HG02884 (cell line): ENCODE measurements around the gene PPP4R3A.
"Not testable (repeated sequence)": the region's sequence is repeated elsewhere in the genome, so short reads cannot be mapped to it uniquely, and the experiment has no call there.

Experiments
- ATAC-seq: cut with Tn5 transposase; IDR thresholded peaks from one replicate; pipeline ENCODE4 v1.9.1; 2021; ENCODE audit warnings: mild to moderate bottlenecking, moderate library complexity; ENCODE audit not compliant: unreplicated experiment

Gene PPP4R3A

DNA sequence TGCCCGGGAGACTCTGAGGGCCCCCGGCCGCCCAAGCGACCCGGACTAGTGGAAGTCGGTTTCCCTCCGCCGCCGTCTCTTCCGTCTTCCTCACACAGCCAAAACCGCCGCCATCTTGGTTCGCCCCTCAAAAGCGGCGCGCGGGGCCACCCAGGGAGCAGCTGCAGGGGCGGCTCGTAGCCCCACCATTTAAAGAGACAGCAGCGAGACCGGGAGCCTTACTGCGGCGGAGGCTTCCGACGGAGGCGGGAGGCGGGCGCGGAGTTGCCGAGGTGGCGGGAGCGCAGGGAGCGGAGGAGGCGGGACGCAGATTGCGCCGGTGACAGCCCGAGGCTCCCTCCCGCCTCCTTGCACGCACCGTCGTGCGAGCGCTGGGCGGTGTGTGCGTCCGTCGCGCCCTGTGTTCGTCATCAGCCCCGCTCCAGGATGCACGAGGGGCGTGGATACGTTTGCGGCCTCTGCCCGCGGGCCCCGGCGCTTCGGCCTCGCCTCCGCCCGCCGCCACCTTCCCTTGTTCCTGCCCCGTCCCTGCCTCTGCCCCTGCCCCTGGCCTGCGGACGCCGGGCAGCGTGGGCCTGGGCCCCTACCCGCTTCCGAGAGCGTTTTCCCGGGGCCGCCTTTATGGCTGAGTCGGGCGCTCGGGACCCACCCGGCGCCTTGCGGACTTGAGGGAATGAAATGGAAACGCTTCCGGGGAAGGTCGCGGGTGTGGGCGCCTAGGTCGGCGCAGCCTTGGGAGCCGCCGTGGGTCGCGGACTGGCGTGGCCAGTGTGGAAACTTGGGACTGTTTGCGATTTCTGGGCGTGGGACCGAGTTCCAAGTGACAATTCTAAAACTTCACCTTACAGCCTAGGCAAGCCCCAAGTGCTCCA, at the start of gene PPP4R3A:
Gene PPP4R3A (minus strand): TSS at position 140 of the 872 bp plus-strand sequence. CDS start 663 bp downstream, outside the sequence.
- ATAC-seq, result peak; percentile 72

DNA sequence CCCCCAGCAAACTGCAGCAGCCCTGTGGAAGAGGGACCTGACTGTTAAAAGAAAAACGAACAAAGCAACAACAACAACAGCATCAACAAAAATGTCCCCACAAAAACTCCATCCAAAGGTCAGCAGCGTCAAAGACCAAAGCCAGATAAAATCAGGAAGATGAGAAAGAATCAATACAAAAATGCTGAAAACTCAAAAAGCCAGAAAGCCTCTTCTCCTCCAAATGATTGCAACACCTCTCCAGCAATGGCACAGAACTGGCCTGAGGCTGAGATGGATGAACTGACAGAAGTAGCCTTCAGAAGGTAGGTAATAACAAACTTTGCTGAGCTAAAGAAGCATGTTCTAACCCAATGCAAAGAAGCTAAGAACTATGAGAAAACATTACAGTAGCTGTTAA, 45.4 kb upstream of the PPP4R3A start:
- ATAC-seq, result no peak

DNA sequence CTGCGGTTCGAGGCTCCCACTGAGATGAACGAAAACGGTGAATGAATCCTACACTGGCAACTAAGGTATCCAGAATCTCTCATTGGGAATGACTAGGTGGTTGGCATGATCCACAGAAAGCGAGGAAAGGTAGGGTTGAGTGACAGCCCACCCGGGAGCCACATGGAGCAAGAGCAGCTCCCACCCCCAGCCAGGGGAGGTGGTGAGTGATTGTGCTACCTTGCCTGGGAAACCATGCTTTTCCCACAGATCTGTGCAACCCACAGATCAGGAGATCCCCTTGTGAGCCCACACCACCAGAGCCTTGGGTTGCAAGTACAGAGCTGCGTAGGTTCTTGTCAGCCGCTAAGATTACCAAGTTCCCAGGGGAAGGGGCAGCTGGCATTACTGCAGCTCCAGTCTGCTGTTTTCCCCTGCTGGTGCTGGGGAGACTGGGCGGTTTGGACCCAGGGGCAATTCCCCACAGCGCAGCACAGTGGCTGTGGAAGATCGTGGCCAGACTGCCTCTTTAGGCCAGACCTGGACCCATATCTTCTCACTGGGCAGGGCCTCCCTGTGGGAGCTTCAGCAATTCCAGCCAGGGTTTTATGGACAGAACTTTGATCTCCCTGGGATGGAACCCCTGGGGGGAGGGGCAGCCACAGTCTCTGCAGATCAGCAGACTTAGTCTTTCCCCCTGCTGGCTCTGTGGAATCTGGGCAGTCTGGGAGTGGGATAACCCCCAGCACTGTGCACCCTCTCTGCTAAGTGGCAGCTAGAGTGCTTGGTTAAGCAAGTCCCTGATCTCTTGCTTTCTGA, 44.6 kb upstream of the PPP4R3A start:
- no peak for ATAC-seq

DNA sequence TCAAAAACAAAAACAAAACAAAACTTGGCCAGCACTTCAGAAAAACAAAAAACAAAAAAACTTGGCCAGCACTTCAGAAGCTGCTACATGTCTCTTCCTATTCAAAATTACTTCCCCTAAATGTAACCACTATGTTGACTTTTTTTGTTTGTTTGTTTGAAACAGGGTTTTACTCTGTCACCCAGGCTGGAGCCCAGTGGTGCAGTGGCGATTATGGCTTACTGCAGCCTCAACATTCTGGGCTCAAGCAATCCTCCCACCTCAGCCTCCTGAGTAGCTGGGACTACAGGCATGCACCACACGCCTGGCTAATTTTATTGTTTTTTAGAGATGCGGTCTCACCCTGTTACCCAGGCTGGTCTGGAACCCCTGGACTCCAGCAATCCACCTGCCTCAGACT, 38.0 kb upstream of the PPP4R3A start:
- no peak for ATAC-seq

DNA sequence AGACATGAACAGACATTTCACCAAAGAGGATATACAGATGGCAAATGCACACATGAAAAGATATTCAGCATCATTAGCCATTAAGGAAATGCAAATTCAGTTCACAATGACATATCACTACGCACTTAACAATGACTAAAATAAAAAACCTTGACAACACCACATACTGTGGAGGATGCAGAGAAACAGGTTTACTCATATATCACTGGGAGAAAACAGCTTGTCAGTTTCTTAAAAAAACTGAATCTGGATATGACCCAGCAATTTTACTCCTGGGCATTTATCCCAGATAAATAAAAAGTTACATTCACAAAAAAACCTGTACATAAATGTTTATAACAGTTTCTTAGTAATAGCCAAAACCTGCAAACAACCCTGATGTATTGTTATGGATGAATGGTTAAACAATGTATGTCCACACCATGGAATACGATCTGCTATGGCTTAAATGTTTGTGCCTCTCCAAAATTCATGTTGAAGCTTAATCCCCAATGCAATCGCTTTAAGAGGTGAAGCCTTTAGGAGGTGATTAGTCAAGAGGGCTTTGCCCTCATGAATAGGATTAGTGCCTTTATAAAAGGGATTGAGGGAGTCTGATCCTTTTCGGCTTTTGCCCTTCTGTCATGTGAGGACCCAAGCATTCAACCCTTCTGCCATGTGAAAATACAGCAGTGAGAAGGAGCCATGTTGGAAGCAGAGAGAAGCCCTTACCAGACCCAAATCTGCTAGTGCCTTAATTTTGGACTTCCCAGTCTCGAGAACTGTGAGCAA, 36.0 kb upstream of the PPP4R3A start:
- ATAC-seq, result no peak

DNA sequence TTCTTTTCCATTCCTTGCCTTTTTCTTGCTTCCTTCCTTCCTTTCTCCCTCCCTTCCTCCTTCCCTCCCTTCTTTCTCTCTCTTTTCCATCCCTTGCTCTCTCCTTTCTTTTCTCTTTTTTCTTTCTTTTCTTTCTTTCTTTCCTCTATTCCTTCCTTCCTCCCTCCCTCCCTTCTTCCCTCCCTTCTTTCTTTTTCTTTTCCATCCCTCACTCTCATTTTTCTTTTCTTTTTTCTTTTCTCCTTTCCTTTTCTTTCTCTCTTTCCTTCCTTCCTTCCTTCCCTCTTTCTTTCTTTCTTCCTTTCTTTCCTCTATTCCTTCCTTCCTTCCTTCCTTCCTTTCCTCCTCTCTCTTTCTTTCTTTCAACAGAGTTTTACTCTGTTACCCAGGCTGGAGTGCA, 35.1 kb upstream of the PPP4R3A start:
- no peak for ATAC-seq

DNA sequence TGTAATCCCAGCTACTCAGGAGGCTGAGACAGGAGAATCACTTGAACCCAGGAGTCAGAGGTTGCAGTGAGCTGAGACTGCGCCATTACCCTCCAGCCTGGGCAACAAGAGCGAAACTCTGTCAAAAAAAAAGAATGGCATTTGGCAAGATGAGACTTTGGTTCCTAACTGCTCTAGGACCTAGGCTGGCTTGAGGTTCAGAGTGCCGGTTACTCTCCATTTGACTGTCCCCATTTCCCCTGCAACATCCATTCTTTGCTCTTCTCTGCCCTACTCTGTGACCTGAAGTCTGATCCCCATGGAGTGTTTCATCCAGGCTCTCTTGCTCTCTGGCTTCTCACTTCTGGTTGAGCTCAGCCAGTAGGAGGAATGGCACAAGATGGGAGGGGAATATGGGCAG, 26.2 kb upstream of the PPP4R3A start:
- ATAC-seq, result no peak

DNA sequence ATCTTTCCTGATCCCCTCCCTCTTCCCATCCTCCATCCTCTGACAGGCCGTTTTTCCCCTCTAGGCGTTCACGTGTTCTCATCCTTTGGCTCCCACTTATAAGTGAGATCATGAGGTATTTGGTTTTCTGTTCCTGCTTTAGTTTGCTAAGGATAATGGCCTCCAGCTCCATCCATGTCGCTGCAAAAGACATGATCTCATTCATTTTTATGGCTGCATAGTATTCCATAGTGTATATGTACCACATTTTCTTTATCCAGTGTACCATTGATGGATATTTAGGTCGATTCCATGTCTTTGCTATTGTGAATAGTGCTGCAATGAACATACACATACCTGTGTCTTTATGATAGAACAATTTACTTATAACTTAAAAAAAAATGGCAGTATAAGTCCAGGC, 23.9 kb upstream of the PPP4R3A start:
- not testable (repeated sequence) for ATAC-seq

DNA sequence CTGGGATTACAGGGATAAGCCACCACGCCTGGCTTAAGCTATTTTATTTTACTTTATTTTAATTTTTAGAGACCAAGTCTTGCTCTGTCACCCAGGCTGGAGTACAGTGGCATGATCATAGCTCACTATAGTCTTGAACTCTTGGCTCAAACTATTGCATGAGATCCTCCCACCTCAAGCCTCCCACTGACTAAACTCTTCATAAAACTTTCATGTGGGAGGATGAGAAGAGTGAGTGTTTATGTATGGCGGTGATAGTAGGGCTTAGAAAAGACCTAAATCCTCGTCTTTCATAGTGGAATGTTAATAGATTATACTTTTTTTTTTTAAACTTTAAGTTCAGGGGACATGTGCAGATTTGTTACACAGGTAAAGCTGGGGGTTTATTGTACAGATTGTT, 23.5 kb upstream of the PPP4R3A start:
- no peak for ATAC-seq

DNA sequence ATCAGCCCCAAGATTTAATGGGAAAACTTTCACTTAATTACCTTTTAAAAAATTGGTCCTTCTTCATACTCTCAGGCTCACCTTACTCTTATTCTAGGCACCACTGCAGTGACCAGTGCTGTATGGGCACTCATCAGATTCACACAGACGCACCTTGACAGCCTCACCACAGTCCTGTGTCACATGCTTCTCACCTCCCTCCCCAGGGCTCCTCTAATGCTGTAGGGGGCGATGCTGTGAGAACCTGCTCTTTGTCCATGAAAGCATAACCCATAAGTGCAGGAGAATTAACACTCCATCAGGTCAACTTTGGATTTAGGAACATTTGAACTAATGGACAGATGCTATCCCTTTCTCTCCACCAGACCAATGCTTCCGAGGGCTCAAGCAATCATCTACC, 13.9 kb upstream of the PPP4R3A start:
- no peak for ATAC-seq

DNA sequence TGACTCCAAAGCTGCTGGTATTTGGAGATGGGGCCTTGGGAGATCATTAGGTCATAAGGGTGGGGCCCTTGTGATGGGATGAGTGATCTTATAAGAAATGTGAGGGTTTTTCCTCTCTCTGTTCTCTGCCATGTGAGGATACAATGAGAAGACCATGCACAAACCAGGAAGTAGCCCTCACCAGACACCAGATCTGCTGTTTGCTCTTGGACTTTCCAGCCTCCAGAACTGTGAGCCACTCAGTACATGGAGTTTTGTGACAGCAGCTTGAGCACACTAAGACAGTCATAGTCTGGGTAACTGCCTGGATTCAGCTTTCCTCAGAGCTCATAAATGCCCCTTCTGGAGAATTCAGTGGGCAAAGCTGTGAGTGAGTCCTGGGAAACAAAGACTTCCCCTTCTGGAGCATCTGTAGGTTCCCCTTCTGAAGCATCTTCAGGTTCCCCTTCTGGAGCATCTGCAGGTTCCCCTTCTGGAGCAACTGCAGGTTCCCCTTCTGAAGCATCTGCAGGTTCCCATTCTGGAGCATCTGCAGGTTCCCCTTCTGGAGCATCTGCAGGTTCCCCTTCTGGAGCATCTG, 11.0 kb upstream of the PPP4R3A start:
- ATAC-seq, result no peak

DNA sequence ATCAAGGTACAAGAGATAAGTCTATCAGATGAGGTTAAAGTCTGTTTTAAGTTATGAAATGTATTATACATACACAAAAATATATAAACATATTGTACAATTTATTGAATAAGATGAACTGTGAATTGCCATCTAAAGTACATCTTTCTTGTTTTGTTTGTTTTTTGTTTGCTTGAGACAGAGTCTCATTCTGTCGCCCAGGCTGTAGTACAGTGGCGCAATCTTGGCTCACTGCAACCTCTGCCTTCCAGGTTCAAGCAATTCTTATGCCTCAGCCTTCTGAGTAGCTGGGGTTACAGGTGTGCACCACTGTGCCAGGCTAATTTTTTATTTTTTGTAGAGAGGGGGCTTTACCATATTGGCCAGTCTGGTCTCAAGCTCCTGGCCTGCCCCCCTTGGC, 10.0 kb upstream of the PPP4R3A start:
- ATAC-seq, result no peak

DNA sequence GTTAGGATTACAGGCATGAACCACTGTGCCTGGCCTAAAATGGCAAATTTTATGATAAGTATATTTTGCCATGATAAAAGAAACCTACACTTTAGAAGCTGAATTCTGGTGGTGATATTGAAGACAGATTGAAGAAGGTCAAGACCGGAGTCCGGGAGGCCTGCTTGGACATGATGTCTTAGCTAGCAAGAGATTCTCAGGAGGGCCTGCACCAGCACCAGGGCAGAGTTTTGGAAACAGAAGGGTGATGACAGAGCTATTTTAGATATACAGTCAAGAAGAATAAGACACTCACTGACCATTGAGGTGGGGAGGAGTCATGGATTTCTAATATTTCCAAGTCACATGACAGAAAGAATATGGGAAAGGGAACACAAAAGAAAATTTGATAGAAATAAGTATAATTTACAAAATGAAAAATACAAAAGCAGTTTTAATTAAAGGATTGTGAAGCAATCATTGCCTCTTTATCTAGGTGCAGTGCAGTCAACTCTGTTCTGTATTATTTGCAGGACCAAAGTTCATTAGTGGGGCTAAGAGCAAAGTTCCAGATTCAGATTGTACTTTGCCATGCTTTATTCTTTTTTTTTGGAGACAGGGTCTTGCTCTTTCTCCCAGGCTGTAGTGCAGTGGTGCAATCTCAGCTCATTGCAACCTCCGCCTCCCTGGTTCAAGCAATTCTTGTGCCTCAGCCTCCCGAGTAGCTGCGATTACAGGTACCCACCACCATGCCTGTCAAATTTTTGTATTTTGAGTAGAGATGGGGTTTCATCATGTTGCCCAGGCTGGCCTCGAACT, 9.3 kb upstream of the PPP4R3A start:
- ATAC-seq, result no peak

DNA sequence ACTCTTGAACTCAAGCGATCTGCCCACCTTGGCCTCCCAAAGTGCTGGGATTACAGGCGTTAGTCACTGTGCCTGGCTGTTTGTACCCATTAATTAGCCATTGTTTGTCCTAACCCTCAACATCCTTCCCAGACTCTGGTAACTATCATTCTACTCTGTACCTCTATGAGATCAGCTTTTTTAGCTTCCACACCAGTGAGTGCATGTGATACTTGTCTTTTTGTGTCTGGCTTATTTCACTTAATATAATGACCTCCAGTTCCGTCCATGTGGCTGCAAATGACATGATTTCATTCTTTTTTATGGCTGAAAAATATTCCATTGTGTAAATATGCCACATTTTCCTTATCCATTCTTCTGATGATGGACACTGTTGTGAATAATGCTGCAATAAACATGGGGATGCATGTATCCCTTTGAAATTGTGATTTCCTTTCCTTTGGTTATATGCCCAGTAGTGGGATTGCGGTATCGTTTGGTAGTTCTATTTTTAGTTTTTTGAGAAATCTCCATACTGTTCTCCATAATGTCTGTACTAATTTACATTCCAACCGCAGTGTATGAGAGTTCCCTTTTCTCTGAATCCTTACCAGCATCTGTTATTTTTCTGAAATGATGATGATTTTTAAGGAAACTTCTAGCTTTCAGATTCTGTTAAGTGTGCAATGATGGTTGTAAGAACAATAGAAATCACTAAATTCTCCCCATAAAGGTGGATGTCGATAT, 6.7 kb upstream of the PPP4R3A start:
- ATAC-seq, result no peak

DNA sequence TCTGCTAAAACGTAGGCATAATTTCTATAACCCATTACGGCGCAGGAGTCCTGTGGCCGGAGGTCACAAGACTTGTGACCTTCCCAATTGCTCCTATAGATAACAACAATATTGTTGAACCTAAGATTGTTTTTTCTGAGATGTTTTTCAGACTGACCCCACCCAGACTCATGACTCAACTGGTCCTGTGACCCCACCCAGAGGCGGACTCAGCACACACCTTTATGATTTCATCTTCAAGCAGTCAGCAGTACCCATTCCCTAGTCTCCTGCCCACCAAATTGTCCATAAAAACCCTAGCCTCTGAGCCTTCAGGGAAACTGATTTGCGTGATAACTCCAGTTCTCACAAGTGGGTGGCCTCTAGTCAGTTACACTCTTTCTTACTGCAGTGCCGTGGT, 5.9 kb upstream of the PPP4R3A start:
- no peak for ATAC-seq

DNA sequence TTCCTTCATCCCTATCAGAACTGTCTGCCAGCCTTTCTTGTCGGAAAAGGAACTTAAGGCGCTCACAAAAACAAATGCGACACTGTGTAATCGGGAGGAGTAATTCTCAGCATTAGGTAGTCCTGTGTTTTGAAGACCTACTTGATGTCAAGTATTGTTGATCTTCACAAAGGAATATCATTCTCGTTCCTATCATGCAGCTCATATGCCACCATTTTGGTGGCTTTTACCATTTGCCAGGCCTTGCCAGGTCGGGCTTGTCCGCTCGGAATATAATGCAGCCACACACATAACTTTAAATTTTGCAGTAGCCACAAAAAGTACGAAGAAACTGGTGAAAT, 903 bp upstream of the PPP4R3A start:
- ATAC-seq, result no peak

DNA sequence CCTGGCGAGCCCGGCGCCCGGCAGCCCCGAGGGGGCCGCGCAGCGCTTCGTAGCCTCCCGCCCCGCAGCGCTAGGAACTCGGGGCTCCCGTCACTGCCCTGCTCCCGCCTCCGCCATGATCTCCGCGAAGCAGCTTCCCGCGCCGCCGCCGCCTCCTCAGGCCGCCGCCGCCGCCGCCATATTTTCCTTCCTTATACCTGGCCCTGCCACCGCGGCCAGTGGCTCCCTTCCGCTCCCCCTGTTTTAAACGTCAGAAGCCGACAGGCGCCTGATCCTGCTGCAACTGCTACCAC, 286 bp downstream of the PPP4R3A start:
- peak; percentile 20 for ATAC-seq

DNA sequence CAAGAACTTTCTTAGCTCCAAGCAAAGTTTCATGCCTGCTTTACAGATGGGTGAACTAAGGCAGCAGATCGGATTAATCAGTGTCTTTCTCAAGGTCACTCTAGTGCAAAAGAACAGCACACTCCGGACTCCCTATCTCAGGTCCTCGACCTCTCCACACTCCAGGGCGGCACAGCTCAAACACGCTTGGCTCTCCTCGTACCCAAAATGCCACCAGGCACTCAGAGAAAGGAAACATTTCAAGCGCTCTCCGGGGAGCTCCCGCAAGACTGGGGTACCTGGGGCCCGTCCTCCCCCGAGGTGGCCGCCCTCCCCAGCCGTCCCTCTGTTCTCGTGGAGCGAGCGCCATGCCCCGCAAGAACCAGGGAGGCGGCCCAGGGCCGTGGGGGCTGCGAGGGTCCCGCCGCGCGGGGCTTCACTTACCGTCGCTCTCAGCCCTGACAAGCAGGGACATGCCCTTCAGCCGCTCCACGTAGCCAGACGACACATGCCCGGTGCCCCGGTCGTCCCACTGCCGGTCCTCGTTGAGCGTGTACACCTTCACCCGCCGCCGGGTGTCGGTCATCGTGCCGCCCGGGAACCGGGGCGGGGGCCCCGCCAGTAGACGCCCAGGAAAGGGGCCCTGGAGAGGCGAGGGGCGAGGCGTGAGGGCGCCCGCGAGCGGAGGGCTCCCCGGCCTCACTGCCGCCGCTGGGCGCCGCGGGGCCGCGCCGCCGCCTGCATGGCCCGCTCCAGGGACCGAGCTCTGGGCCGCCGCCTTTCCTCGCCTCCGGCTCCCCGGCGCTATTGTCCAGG, 830 bp downstream of the PPP4R3A start:
- ATAC-seq, result peak; percentile 6

DNA sequence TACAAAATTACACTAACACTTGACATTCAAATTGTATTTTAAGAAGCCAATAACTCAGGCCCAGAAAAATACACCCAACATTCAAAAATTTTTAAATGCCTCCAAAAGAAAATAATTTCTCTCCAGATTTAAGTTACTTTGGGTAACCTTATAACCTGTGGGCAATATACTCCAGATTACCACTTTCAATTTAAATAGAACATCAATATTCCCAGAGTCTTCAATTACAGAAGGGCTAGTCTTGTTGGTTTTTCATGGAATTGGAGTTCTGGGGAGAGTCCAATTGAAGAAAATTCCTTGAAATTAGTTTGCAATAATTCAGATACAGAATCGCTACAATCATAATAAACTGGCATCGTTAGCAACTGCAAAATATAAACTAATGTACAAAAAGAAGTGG, 2.0 kb downstream of the PPP4R3A start:
- ATAC-seq, result no peak
